PFSK-1 (cell line): ENCODE measurements around the gene TMEM129.

Experiments
- FOXP2 ChIP-seq: optimal IDR thresholded peaks from 2 replicates; pipeline ENCODE3; 2011; ENCODE audit warnings: borderline replicate concordance, control low read depth, inconsistent platforms; ENCODE audit not compliant: insufficient read depth; ENCODE audit errors: extremely low read length, extremely low read depth
- POLR2AphosphoS5 ChIP-seq: IDR thresholded peaks from 2 replicates; pipeline ENCODE4 v1.6.1; 2012; ENCODE audit warnings: low read depth, mild to moderate bottlenecking, control low read depth, low read length, moderate library complexity
- SIN3A ChIP-seq: IDR thresholded peaks from 2 replicates; pipeline ENCODE4 v1.6.1; 2012; ENCODE audit warnings: mild to moderate bottlenecking, low read length, moderate library complexity, borderline replicate concordance; ENCODE audit not compliant: insufficient read depth
- TAF1 ChIP-seq: IDR thresholded peaks from 2 replicates; pipeline ENCODE4 v1.6.1; 2012; ENCODE audit warnings: low read length, control low read depth, borderline replicate concordance; ENCODE audit not compliant: insufficient read depth
- TF ChIP-seq, protein P1 (sequence below), 2 experiments: IDR thresholded peaks; 2 replicates each; pipeline versions ENCODE4 v1.6.1 to v1.8.0; 2011 to 2012; ENCODE audit warnings: low read depth in 2 of 2, low read length in 2 of 2, control low read depth in 1 of 2, inconsistent platforms in 1 of 2, mild to moderate bottlenecking in 1 of 2, moderate library complexity in 1 of 2; ENCODE audit not compliant: insufficient read depth in 1 of 2

Gene TMEM129

GRCh38 chr4:1754336-1754735 lies 33.2 kb upstream of the TMEM129 start:
- TF ChIP-seq, protein P1, sequence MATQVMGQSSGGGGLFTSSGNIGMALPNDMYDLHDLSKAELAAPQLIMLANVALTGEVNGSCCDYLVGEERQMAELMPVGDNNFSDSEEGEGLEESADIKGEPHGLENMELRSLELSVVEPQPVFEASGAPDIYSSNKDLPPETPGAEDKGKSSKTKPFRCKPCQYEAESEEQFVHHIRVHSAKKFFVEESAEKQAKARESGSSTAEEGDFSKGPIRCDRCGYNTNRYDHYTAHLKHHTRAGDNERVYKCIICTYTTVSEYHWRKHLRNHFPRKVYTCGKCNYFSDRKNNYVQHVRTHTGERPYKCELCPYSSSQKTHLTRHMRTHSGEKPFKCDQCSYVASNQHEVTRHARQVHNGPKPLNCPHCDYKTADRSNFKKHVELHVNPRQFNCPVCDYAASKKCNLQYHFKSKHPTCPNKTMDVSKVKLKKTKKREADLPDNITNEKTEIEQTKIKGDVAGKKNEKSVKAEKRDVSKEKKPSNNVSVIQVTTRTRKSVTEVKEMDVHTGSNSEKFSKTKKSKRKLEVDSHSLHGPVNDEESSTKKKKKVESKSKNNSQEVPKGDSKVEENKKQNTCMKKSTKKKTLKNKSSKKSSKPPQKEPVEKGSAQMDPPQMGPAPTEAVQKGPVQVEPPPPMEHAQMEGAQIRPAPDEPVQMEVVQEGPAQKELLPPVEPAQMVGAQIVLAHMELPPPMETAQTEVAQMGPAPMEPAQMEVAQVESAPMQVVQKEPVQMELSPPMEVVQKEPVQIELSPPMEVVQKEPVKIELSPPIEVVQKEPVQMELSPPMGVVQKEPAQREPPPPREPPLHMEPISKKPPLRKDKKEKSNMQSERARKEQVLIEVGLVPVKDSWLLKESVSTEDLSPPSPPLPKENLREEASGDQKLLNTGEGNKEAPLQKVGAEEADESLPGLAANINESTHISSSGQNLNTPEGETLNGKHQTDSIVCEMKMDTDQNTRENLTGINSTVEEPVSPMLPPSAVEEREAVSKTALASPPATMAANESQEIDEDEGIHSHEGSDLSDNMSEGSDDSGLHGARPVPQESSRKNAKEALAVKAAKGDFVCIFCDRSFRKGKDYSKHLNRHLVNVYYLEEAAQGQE (IDR thresholded peaks at IDR 0.05; ENCODE audit: insufficient read depth in 1 of 2, low read depth in 2 of 2, low read length in 2 of 2): no peak

- no peak for TF ChIP-seq FOXP2
- TF ChIP-seq TAF1: no peak
- no peak for TF ChIP-seq POLR2AphosphoS5
- no peak for TF ChIP-seq SIN3A
- TF ChIP-seq, protein P1 (IDR thresholded peaks at IDR 0.05; ENCODE audit: insufficient read depth in 1 of 2, low read depth in 2 of 2, low read length in 2 of 2): no peak
Measured at GRCh38 chr4:1753697-1754311, 32.7 kb upstream of the TMEM129 start.

GRCh38 chr4:1753294-1753696 lies 32.2 kb upstream of the TMEM129 start:
- no peak for TF ChIP-seq FOXP2

DNA sequence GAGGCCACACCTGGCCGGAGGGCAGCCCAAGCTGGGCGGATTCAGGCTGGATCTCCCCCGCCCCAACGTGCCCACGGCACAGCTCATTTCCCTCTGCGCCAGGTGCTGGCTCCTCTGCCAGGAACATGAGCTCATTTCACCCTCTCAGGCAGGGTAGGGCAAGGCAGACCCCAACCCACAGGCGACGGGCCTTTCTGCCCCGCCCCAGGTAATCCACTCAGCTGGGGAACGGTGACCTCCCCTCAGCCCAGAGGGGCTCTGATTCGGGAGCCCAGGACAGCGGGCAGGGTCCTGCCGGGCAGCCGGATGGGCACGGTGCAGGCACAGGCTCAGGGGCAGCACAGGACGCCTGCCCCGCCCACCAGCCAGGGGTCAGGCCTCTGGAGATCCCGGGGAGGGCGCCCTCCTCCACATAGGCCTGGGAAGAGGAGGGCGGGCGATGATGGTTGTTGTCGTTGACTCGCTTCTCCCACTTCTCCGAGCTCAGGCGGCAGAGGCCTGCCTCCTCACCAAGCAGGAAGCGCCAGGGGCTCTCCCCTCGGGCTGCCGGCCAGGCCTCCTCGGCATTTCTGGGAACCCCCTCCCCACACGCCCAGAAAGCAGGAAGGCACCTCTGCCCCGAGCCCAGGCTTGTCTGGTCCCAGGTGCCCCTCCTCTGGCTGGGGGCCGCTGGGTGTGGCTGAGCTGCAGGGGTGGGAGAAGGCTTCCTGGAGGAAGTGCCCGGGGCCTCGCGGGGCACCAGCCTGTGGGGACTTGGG lies 31.3 kb upstream of the TMEM129 start:
- no peak for TF ChIP-seq FOXP2
- TF ChIP-seq, protein P1 (IDR thresholded peaks at IDR 0.05; ENCODE audit: insufficient read depth in 1 of 2, low read depth in 2 of 2, low read length in 2 of 2): no peak
- TF ChIP-seq SIN3A: no peak
- TF ChIP-seq TAF1: no peak
- TF ChIP-seq POLR2AphosphoS5: no peak

DNA sequence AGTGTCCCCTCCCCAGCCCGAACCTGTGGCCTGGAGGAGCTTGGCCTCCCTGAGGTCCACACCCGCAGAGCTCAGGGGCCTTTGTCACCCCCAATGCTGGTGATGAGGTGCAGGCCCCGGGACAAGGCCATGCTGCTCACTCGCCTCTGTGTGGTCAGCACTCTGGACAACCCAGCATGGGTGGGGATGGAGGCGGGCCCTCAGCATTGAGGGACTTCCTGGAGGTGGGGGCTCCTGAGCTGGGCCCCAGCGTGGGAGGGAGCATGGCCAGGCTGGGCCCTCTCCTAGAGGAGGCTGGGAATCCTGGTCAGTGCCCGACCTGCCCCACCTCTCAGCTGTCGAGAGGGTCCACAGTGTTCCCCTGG lies 30.8 kb upstream of the TMEM129 start:
- TF ChIP-seq POLR2AphosphoS5 (no peak), SIN3A (no peak), FOXP2 (no peak), TAF1 (no peak)
- TF ChIP-seq, protein P1 (IDR thresholded peaks at IDR 0.05; ENCODE audit: insufficient read depth in 1 of 2, low read depth in 2 of 2, low read length in 2 of 2): peak; percentile 40 to 56; a peak in 3 of 4 replicates
